WERI-Rb-1 (cell line): ENCODE data around the gene IGFBP6.
A peak's percentile ranks its signal among the peaks of the same experiment; 100 is the strongest.

Experiments
- DNase-seq: peaks from one replicate; pipeline ENCODE4 v3.0.0-alpha.2; 2020
- H3K27ac ChIP-seq: fragments of 250-450 bp; sonication (Bioruptor Pico); 2 replicates; pipeline ENCODE4 v1.5.1; 2020; ENCODE audit warnings: mild to moderate bottlenecking, moderate library complexity
- H3K27me3 ChIP-seq: fragments of 250-450 bp; sonication (Bioruptor Pico); 2 replicates; pipeline ENCODE4 v1.5.1; 2021; ENCODE audit warnings: mild to moderate bottlenecking, low read depth, moderate library complexity; ENCODE audit not compliant: insufficient read depth, severe bottlenecking
- H3K36me3 ChIP-seq: fragments of 250-450 bp; sonication (Bioruptor Pico); 2 replicates; pipeline ENCODE4 v1.5.1; 2020; ENCODE audit warnings: mild to moderate bottlenecking, moderate library complexity
- H3K4me3 ChIP-seq: 2 replicates; pipeline ENCODE4 v1.5.1; 2011; ENCODE audit warnings: low read depth, mild to moderate bottlenecking, control low read depth, low read length
- H3K9me3 ChIP-seq: fragments of 250-450 bp; sonication (Bioruptor Pico); 2 replicates; pipeline ENCODE4 v1.5.1; 2021; ENCODE audit warnings: mild to moderate bottlenecking, moderate library complexity; ENCODE audit not compliant: severe bottlenecking
- CTCF ChIP-seq: IDR thresholded peaks from 2 replicates; pipeline ENCODE4 v1.5.1; 2011; ENCODE audit warnings: low read depth, mild to moderate bottlenecking, control low read depth, inconsistent platforms, low read length

IGFBP6 gene

DNA sequence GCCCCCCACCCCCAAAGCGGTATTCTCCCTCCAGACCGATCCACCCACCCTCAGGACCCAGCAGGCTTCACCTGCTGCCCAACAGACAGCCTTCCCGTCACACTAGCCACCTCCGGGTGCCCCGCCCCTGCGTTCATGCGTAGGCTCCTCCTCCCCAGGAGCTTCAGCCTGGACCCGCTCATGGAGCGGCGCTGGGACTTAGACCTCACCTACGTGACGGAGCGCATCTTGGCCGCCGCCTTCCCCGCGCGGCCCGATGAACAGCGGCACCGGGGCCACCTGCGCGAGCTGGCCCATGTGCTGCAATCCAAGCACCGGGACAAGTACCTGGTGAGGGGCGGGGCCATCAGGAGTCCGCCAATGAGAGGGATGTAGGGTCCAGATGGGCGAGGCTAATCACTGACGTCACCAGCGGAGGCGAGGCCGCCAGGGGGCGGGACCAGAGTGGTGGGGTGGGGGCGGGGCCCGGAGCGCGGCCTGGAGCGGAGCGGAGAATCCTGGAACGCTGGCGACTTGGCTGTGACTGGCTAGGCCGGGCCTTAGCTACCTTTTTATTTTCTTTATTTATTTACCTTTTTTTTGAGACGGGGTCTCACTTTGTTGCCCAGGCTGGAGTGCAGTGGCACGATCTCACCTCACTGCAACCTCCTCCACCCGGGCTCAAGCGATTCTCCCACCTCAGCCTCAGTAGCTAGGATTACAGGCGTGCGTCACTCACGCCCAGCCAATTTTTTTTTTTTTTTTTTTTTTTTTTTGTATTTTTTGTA is 43.2 kb upstream of the IGFBP6 start:
- peak overlapping the region; percentile 74 for H3K27ac ChIP-seq
- H3K36me3 ChIP-seq: no peaks in the 10 kb centered on the region
- H3K4me3 ChIP-seq: peak overlapping the region; percentile 56
- peak; percentile 96 for DNase-seq
- H3K27me3 ChIP-seq: no peaks in the 10 kb centered on the region
- no peak for TF ChIP-seq CTCF
- no peaks in the 10 kb centered on the region for H3K9me3 ChIP-seq

DNA sequence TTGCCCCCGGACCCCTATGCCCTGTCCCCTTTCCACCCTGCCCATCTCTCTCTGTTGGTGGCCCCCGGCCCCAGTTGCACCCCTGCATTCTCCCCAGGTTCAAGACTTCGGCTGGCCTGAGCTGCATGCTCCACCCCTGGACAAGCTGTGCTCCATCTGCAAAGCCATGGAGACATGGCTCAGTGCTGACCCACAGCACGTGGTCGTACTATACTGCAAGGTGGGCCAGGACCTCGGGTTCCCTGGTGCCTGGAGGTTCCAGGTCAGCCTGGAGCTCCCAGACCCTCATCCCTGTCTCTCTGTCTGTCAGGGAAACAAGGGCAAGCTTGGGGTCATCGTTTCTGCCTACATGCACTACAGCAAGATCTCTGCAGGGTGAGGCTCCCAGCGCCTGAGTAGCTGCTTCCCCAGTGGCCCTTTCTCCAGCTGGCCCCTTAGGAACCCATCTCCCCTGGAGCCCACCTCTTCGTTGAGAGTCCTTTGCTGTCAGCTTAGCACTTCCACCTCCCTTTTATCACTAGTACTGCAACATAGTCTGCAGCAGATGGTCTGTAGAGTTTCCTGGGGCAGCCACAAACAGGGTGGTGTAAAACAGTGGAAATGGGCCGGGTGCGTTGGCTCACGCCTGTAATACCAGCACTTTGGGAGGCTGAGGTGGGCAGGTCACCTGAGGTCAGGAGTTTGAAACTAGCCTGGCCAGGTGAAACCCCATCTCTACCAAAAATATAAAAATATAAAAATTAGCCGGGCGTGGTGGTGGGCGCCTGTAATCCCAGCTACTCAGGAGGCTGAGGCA is 41.8 kb upstream of the IGFBP6 start:
- TF ChIP-seq CTCF: no peak
- DNase-seq: no peak
- H3K4me3 ChIP-seq: no peak overlapping the region
- no peak overlapping the region; the same call in 1 of the 2 replicates for H3K27ac ChIP-seq
- H3K36me3 ChIP-seq: no peaks in the 10 kb centered on the region
- H3K9me3 ChIP-seq: no peaks in the 10 kb centered on the region
- H3K27me3 ChIP-seq: no peaks in the 10 kb centered on the region

DNA sequence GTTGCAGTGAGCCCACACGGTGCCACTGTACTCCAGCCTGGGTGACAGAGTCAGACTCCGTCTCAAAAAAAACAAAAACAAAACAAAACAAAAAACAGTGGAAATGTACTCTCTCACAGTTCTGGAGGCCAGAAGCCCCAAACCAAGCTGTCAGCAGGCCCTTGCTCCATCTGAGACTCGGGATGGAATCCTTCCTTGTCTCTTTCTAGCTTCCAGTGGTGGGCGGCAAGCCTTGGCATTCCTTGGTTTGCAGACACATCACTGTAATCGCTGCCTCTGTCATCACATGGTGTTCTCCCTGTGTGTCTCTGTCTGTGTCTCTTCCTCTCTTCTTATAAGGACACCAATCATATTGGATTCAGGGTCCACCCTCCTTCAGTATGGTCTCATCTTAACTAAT is 41.2 kb upstream of the IGFBP6 start:
- H3K27ac ChIP-seq: peak overlapping the region; percentile 6; the same call in 1 of the 2 replicates

DNA sequence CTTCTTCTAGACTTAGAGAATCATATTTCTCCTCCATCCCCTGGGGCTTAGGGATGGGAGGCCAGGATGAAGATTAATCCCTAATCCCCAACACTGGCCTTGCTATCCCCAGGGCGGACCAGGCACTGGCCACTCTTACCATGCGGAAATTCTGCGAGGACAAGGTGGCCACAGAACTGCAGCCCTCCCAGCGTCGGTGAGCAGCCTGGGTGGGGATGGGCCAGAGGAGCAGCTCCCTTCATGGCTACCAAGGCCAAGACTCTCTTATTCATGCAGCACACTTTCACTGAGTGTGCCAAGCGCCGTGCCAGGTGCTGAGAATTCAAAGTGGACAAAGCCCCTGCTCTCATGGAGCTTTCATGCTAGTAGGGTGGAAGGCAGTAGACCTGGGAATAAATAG is 40.6 kb upstream of the IGFBP6 start:
- Histone ChIP-seq H3K27ac (peak overlapping the region; percentile 10; the same call in 1 of the 2 replicates), H3K4me3 (no peak overlapping the region), H3K27me3 (no peaks in the 10 kb centered on the region), H3K9me3 (no peaks in the 10 kb centered on the region), H3K36me3 (no peaks in the 10 kb centered on the region)
- TF ChIP-seq CTCF: no peak
- DNase-seq: peak; percentile 68

More for the DNA sequence above, 41.2 kb upstream of the IGFBP6 start:
- no peak overlapping the region for H3K4me3 ChIP-seq
- H3K27me3 ChIP-seq: no peaks in the 10 kb centered on the region
- no peaks in the 10 kb centered on the region for H3K9me3 ChIP-seq
- no peaks in the 10 kb centered on the region for H3K36me3 ChIP-seq
- no peak for DNase-seq
- TF ChIP-seq CTCF: no peak

DNA sequence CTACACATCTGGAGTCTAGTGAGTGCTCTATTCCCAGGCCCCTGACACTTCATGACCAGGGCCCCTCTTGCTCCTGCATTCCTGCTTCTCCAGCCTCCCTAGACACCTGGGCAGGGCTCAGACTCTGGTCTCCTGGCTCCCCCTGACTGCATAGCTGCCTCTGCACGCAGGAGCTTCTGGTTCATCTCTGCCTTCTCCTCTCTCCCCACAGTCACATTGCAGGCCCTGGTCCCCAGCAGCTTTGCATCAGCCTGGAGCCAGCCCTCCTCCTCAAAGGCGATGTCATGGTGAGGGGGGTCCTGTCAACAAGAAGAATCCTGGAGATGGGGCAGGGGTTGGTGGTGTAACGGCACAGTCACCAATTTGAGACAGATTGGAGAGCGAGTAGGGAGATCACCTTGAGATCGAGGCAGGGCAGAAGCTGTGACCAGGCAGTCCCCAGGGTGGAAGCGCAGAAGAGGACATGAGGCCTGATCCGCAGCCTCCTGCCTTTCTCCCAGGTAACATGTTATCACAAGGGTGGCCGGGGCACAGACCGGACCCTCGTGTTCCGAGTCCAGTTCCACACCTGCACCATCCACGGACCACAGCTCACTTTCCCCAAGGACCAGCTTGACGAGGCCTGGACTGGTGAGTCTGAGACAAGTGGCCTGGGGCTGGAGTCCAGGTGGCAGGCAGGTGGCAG is 39.5 kb upstream of the IGFBP6 start:
- Histone ChIP-seq H3K27ac (no peak overlapping the region), H3K4me3 (no peak overlapping the region), H3K9me3 (no peaks in the 10 kb centered on the region), H3K36me3 (no peaks in the 10 kb centered on the region), H3K27me3 (no peaks in the 10 kb centered on the region)
- TF ChIP-seq CTCF: no peak
- no peak for DNase-seq
